Glomerular visceral epithelial cell (primary cell): ENCODE results near the gene ANXA3.
"Not testable (repeated sequence)": the region's sequence is repeated elsewhere in the genome, so short reads cannot be mapped to it uniquely, and the experiment has no call there.

Experiments used
- DNase-seq: peaks from one replicate; pipeline ENCODE4 v3.0.0-alpha.2; 2016; ENCODE audit errors: extremely low spot score

Gene ANXA3

DNA sequence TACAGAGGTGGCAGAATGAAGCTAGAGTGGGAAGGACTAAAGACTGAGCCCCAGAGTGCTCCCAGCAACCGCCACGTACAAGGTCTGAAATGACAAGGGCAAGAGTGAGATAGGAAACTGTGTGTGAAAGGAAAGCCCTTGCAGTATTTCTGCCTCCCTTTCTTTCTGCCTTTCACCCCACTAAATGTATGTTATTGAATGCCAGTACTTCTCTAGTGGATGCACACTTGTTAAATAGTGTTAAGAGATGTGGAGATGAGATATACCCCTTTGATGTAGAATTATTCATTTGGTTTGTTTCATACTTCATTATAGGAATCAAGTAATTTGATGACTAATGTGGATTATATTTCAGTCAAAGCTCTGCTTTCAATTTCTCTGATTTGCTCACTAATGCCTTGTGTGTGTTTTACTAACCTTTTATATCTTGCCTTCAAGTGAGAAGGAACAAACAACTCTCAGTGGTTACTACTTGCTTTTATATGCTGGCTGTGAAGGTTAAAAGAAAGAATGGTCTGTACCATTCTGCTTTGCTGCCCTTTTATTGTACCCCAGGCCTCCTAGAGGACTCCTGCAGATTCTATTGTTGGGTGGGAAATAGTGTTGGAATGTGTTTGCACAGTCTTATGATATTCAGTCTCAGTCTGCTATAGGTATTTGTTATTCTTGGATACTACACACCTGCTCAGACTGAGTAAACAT is 8.0 kb upstream of the ANXA3 start:
- no peak for DNase-seq

DNA sequence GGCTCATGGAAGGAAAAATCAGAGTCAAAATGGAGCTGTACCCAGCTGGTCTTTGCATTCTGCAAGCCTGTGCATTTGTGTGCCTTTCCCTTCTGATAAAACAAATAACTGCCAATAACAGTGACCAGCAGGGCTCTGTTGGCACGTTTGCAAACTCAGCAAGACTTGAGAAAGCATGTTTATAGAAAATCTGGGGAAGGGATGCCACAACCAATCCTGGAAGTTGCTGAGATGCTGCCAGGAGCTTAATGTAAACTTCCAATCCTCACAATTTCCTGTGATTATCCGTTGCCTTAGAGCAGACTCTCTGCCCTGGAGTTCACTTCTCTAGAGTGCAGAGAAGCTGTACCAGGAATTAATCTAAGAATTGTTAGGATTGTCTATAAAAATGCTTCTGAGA is 6.9 kb upstream of the ANXA3 start:
- no peak for DNase-seq

DNA sequence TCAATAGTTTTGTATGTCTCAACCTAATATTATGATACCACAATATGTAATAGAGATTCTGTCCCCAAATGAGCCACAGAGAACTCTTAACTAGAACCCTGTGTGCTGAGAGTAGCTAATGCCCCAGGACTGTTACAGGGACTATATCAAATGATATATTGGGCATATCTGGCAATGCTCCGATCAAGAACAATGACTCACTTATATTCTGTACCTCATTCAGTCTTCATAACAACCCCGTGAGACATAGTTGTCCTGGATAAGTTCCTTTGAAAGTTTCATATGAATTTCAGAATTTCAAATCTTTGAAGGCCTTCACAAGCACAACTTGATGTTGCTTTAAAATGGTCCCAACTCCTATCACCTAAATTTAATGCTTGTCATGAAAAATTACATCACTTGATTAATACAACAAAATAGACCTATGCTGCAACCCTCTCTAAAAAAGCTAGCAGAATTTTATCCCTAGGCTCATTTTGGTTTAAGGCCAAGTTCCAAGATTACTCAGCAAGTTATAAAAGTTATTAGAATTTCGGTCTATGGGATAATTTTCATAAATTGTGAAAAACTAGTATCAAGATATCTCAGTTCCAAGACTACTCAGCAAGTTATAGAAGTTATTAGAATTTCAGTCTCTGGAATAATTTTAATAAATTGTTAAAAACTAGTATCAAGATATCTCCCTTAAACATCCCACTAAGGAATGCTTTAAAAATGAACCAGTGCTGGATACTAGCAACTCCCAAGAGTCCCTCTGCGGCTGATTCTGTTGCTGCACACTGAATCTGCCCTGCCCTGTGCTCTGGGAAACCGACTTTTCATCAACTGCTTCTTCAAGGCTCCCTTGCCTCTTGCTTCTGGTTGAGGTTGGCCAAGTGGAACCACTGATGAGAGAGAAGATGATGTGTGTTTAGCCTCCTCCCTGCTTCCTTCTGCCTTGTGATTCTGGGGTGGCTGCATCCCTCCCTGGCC is 6.0 kb upstream of the ANXA3 start:
- no peak for DNase-seq

DNA sequence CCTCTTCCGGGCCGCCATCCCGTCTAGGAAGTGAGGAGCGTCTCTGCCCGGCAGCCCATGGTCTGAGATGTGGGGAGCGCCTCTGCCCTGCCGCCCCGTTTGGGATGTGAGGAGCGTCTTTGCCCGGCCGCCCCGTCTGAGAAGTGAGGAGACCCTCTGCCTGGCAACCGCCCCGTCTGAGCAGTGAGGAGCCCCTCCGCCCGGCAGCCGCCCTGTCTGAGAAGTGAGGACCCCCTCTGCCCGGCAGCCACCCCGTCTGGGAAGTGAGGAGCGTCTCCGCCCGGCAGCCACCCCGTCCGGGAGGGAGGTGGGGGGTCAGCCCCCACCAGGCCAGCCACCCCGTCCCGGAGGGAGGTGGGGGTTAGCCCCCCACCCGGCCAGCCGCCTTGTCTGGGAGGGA is 3.7 kb upstream of the ANXA3 start:
- DNase-seq: not testable (repeated sequence)

DNA sequence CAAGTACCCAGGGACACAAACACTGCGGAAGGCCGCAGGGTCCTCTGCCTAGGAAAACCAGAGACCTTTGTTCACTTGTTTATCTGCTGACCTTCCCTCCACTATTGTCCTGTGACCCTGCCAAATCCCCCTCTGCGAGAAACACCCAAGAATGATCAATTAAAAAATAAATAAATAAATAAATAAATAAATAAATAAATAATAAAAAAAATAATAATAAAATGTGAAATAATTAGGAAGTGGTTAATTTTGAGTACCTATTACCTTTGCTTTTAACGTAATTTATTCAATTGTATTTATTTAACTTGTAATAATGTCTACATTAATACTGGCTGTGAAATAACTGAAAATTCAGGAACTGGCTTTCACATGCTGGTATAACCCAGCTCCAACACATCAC is 2.7 kb upstream of the ANXA3 start:
- not testable (repeated sequence) for DNase-seq

DNA sequence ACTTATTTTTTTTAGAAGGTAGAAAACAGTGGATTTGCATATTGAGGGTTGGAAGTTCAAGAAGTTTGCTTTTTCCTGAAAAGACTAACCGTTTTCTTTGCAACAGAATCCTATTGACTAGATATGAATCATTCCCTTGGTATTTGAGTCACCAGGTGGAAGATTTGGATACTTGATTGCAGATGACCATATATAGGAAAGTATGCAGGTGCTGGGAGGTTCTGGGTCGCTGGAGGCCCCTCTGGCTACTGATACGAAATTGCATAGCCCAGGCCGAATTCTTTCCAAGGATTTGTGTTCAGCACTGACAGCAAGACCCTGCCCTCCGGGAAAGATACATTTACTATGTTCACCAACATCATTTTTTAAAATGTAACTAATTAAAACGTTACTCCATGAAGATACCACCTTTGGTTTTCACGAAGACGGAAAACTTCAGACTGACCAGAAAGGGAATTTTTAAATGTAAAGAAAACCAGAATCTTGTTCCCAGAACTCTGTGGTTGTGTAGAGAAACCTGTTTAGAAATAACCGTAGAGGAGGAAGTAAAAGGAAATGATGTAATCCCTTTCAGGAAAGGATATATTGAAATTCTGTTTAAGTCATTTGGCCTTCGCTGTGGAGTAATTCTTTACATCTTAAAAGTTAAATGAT is 946 bp downstream of the ANXA3 start:
- DNase-seq: peak; percentile 83

DNA sequence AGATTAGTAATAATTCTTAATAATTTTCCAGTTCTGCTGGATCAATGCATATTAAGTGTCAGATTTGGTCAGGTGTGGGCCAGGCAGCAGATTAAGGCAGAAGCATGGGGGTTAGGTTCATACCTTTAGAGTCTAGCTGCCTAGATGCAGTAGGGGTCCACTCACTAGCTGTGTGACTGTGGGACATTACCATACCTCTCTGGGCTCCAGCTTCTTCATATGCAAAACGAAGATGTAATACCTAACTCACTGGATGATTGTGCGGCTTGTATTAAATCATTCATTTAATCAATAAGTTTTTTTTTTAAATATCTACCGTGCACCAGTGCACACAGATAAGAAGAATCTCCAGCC is 1.4 kb downstream of the ANXA3 start:
- DNase-seq: no peak

DNA sequence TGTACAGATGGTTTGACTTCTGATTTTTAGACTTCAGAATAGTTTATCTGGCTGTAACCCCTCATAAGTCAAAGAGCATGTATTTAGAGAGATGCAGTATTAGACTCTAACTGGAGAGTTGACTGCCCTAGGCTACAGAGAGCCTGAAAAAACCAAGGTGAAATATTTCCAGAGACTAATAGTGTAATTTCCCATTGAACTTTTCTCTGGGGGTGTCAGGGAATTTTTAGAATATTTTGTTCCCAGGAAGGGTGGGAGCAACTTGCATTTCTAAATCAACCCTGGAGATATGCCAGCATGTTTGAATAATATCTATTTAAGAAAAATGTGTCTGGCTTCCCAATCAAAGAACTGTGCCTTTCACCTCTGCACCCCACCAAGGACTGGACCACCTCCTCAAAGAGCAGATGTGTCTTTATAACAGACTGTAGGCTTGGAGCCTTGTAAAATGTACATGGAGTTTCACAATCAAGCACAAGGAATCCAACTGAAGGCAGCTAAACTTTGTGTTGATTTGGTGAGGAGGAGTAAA is 2.0 kb downstream of the ANXA3 start:
- no peak for DNase-seq

DNA sequence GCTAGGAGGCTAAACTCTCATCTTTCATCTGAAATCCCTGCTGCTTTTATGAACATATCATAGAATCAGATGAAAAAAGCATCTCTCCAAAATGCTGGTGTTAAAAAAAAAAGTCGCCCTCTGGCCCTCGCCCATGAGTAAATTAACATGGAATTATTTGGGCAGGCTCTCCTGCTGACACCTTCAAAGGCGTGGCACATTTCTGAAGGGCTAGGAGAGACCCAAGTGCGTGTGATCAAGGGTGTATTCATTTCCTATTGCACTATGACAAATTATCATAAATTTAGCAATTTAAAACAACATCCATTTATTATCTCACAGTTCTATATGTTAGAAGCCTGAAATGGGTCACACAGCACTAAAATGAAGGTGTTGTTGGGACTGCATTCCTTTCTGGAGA is 5.1 kb downstream of the ANXA3 start:
- no peak for DNase-seq

DNA sequence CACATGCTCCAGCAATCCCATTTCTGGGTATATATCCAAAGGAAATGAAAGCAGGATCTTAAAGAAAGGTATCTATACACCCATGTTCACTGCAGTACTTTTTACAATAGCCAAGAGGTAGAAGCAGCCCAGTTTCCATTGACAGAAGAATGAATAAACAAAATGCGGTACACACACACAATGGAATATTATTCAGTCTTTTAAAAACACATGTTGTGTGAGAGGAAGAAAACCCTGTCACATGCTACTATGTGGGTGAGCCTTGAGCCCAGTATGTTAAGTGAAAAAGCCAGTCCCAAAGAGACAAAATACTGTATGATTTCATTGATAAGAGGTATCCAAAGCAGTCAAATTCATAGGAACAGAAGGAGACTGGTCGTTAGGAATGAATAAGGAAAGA is 6.3 kb downstream of the ANXA3 start:
- DNase-seq: no peak

DNA sequence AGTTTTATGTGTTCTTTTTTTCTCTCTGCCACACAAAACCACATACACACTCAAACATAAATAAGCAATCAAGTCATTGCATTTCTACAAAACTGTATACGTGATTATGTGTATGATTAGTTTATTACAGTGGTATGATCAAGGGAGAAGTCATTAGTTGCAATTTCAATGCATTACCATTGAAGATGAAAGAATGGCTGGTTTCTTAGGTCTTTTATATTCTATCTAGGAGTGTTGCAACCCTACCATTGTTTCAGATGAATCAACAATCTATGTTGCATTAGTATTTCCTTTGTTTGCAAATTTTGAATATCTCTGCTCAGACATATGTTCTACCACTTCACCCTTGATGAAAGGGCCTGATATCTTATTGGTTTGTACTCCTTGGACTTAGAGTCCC is 6.8 kb downstream of the ANXA3 start:
- DNase-seq: no peak

DNA sequence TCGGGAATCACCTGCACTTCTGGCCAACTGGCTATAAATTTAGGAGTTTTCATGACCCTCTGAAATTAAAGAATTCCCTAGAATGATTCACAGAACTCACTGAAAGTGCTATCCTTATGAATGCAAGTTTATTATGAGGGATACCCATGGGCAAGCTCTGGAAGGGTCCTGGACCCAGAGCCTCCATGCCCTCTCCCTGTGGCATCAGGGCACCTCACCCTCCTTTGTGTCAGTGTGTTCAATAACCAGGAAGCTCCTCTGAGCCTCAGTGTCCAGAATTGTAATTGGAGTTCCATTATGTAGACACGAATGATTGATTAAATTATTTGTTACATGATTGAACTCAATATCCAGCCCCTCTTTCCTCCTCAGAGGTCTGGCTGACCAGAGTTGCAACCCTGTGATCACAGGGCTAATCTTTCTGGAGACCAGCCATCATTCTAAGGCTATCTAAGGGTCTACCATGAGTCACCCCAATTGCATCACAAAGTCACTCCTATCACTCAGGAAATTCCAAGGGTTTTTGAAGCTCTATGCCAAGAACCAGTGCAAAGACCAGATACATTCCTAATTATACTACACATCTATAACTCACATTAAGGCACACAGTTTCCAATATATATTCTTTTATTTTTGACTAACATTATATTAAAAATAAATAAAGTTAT is 8.9 kb downstream of the ANXA3 start:
- peak; percentile 75 for DNase-seq

DNA sequence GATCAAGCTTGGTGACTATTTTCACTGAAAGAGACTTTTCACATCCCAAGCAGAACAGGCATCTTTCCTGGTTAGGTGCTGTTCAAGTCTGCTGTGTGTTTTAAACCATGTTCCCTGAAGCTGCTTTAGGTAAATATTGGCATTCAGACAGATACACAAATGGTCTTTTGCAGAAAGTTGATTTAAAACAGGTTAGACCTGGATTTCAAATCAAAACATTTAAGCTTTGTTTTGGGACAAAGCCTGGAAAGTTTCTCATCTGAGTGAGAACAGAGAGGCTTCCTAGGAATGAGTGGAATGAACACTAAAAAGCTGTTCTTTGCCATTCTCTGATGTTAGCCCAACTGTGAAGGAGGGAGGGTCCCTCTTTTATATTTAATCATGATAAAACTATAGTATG is 10.1 kb downstream of the ANXA3 start:
- DNase-seq: no peak

DNA sequence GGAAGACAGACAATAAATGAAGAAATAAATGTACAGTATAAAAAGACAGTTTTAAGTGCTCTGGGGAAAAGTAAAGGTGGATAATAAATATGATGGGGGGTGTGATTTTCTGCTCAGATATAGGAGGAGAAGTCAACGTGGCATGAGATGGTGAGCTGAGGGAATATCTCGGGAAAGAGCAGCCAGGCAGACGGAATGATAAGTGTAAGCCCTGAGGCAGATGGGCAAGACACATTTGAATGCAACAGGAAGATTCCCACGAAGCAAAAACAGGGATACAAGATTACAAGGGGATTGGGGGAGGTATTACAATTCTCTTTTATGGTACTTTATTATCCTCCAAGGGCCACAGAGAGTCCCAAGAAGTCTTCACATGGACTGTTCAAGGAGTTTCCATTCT is 11.1 kb downstream of the ANXA3 start:
- DNase-seq: no peak

DNA sequence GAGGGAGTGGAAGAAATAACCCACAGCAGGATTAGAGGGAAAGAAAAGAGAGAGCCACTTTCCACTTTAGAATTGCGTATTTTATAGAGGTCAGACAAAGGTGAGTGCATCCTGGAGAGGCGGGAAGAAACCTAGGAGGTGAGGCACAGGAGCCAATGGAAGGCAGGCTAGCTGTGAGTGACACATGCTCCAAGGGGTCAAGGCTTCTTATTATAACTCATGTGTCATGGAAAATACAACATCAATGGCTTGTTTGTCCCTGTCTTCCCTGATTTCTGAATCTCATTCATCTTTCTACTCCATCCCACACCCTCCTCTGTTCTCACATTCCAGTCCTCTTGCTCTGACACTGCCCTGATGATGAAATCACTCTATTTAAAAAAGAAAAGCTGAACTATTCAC is 14.4 kb downstream of the ANXA3 start:
- DNase-seq: no peak

DNA sequence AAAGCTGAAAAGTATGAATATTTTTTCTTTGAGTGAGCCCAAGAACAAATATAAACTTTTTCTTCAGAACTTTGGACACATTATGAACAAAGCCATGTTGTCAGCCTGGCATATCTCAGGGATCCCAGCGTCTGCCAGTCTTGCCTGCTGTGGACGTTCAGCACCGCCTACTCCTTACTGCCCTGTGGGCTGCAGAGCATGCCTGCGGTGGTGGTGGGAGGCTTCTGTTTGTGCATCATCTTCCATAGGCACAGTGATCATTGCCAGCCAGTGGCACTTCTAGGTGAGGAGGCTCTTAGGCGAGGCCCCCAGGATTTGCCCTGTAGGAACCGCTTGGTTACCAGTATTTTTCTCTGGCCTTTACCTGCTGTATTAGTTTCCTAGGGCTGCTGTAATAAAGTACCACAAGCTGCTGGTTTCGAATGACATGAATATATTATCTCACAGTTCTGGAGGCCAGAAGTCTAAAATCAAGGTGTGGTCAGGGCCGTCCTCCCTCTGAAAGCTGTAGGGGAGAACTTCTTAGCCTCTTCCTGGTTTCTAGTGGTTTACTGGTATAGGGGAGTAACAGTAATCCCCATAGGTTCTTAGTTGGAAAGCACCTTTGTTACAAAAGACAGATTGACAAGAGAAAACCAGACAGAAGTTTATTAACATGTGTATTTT is 15.4 kb downstream of the ANXA3 start:
- DNase-seq: no peak

DNA sequence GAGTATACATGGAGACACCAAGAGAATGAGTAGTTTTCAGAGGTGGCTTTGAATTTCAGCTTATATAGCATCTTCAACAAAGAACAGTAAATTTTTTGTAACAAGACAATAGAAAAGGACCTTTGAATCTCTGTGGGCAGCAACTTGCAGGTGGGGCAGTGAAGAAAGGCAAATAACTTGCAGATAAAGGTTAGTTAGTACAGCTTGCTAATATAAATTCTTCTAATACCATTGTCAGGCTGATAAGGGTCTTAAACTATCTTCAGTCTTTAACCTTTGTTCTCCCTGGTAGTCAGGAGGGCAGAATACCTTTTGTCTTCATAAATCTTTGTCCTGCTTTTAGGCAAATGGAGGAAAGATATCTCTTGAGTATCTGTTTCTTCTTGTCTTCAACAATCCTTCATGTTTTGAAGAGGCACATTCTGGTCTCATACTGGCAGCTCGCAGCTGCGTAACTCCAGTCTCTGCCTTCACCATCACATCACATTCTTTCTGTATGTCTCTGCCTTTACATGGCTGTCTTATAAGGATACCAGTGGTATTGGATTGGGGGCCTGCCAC is 16.0 kb downstream of the ANXA3 start:
- DNase-seq: no peak

DNA sequence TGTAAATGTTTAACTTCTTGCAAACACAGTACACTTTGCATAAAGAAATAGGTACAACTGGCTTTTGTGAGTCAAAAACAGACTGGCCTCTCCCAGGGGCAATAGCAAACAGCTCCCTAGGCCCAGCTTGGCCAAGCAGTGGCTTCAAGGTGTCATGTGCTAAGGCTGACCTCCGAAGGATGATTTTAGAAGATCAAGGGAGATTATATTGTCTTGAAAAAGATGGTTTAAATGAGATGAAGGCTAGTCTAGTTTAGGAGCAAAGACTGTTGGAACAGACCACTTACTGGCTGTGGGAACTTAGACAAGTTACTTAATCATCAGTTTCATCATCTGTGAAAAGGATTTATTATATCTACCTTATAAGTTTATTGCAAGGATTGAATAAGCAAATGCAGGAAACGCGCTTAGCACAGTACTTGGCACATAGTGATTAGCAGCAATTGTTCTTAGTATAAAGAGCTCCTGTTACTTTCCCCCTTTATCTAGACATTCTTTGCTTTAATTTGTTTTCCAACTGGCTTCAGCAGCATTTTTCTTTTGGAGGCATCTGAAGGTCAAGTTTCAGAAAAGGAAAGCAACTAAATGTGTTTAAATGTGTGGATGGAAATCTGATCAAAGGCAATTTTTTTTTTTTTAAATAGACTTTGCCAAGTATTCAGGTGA is 17.2 kb downstream of the ANXA3 start:
- no peak for DNase-seq

DNA sequence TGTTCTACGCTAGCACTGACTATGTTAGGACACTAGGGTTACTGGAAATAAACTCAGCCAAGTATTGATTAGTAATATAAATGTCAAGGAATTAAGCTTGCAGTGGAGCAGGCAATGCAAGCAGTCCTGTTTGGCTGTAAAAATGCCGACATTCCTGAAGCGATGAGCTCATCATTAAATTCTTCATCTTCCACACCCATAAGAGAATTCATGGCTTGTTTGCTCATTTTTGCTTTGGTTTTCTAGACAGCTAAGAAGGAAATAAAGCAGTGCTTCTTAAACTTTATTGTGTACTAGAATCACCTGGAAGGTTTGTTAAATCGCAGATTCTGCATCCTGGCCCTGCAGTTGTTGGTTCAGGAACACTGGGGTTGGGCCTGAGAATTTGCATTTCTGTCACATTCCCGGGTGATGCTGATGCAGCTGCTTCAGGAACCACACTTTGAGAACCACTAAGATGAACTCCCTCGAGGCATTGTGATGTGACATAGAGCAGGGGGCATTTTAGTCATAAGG is 17.8 kb downstream of the ANXA3 start:
- peak; percentile 66 for DNase-seq

DNA sequence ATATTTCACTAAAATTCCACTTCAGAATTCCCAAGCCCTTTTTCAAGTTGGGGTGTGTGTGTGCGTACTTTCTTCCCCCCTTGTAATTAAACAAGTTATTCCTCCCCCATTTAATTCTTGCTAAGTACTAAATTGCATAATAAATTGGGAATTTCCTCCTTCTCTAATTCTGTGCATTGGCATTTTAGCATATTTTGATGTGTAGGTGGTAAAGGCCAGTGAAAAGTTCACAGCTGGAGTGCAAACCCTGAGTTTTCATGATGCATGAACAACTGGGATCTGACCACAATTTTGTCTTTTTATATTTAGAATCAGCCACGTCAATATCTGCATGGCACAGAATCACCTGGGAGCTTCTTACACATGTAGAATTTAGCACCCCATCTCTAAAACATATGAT is 18.5 kb downstream of the ANXA3 start:
- no peak for DNase-seq
